Mesenchymal stem cell (in vitro differentiated cells and primary cell): ENCODE measurements around the gene TBC1D16.
A peak's percentile ranks its signal among the peaks of the same experiment; 100 is the strongest.

Experiments
- DNase-seq: peaks from one replicate; pipeline ENCODE4 v3.0.0-alpha.2; 2013
- H2AFZ ChIP-seq: one replicate; pipeline ENCODE4 v1.6.1; 2013; ENCODE audit warnings: low read depth, mild to moderate bottlenecking, control low read depth, inconsistent platforms, low read length, moderate library complexity
- H2AK5ac ChIP-seq: 2 replicates; pipeline ENCODE4 v1.6.1; 2013; ENCODE audit warnings: low read length, moderate library complexity, mild to moderate bottlenecking, inconsistent platforms; ENCODE audit not compliant: severe bottlenecking
- H2BK120ac ChIP-seq: one replicate; pipeline ENCODE4 v1.6.1; 2013; ENCODE audit warnings: low read depth, mild to moderate bottlenecking, inconsistent platforms, low read length, moderate library complexity
- H2BK12ac ChIP-seq, 2 experiments: one replicate each; pipeline ENCODE4 v1.6.1; 2013; ENCODE audit warnings: inconsistent platforms in 2 of 2, low read length in 2 of 2, mild to moderate bottlenecking in 2 of 2, moderate library complexity in 2 of 2, control low read depth in 1 of 2
- H2BK15ac ChIP-seq: one replicate; pipeline ENCODE4 v1.6.1; 2013; ENCODE audit warnings: mild to moderate bottlenecking, low read depth, inconsistent platforms; ENCODE audit not compliant: poor library complexity, severe bottlenecking
- H2BK5ac ChIP-seq: 2 replicates; pipeline ENCODE4 v1.6.1; 2013; ENCODE audit warnings: low read depth, mild to moderate bottlenecking, low read length, control low read depth, inconsistent platforms; ENCODE audit not compliant: poor library complexity, severe bottlenecking
- H3K14ac ChIP-seq, 2 experiments: one replicate each; pipeline ENCODE4 v1.6.1; 2013; ENCODE audit warnings: inconsistent platforms in 2 of 2, low read length in 2 of 2, control low read depth in 1 of 2, mild to moderate bottlenecking in 1 of 2, moderate library complexity in 1 of 2
- H3K18ac ChIP-seq, 2 experiments: one replicate each; pipeline ENCODE4 v1.6.1; 2013; ENCODE audit warnings: inconsistent platforms in 2 of 2, low read length in 2 of 2, control low read depth in 1 of 2, low read depth in 1 of 2, mild to moderate bottlenecking in 1 of 2
- H3K23ac ChIP-seq, 2 experiments: one replicate each; pipeline ENCODE4 v1.6.1; 2013; ENCODE audit warnings: inconsistent platforms in 2 of 2, low read length in 2 of 2, mild to moderate bottlenecking in 2 of 2, moderate library complexity in 2 of 2, control low read depth in 1 of 2
- H3K27ac ChIP-seq: 2 replicates; pipeline ENCODE4 v1.5.1; 2013; ENCODE audit warnings: mild to moderate bottlenecking, moderate library complexity, low read length, control low read depth, inconsistent platforms; ENCODE audit not compliant: poor library complexity, severe bottlenecking
- H3K27me3 ChIP-seq, 2 experiments: 2 replicates each; pipeline versions ENCODE4 v1.6.1 to v1.7.0; 2013; ENCODE audit warnings: low read length in 2 of 2, mild to moderate bottlenecking in 2 of 2, moderate library complexity in 2 of 2, control low read depth in 1 of 2, inconsistent platforms in 1 of 2; ENCODE audit not compliant: control insufficient read depth in 1 of 2, insufficient read depth in 1 of 2
- H3K36me3 ChIP-seq, 2 experiments: 2 replicates each; pipeline versions ENCODE4 v1.6.1 to v1.7.0; 2013; ENCODE audit warnings: low read length in 2 of 2, control low read depth in 1 of 2, inconsistent platforms in 1 of 2, low read depth in 1 of 2, mild to moderate bottlenecking in 1 of 2; ENCODE audit not compliant: insufficient read depth in 2 of 2, control insufficient read depth in 1 of 2
- H3K4ac ChIP-seq, 2 experiments: one replicate each; pipeline ENCODE4 v1.6.1; 2013; ENCODE audit warnings: inconsistent platforms in 2 of 2, low read length in 2 of 2, mild to moderate bottlenecking in 2 of 2, moderate library complexity in 2 of 2, control low read depth in 1 of 2, low read depth in 1 of 2
- H3K4me1 ChIP-seq: 2 replicates; pipeline ENCODE4 v1.6.1; 2013; ENCODE audit warnings: low read depth, low read length, control low read depth; ENCODE audit not compliant: control insufficient read depth, insufficient read depth
- H3K4me2 ChIP-seq: 2 replicates; pipeline ENCODE4 v1.6.1; 2013; ENCODE audit warnings: low read length, mild to moderate bottlenecking, inconsistent platforms; ENCODE audit not compliant: poor library complexity, severe bottlenecking
- H3K4me3 ChIP-seq, 2 experiments: 2 replicates each; pipeline versions ENCODE4 v1.5.1 to v1.7.0; 2013; ENCODE audit warnings: low read length in 2 of 2, mild to moderate bottlenecking in 2 of 2, control low read depth in 1 of 2, low read depth in 1 of 2; ENCODE audit not compliant: insufficient read depth in 1 of 2
- H3K79me1 ChIP-seq: replicated peaks from 2 replicates; pipeline ENCODE4 v1.6.1; 2013; ENCODE audit warnings: mild to moderate bottlenecking, control low read depth, low read length, inconsistent platforms; ENCODE audit not compliant: poor library complexity, severe bottlenecking
- H3K9ac ChIP-seq: 2 replicates; pipeline ENCODE4 v1.7.0; 2013; ENCODE audit warnings: mild to moderate bottlenecking, low read length, moderate library complexity
- H3K9me3 ChIP-seq: 2 replicates; pipeline ENCODE4 v1.7.0; 2013; ENCODE audit warnings: mild to moderate bottlenecking, low read length; ENCODE audit not compliant: control insufficient read depth
- H4K8ac ChIP-seq: one replicate; pipeline ENCODE4 v1.6.1; 2013; ENCODE audit warnings: inconsistent platforms, mild to moderate bottlenecking, low read length, moderate library complexity
- H4K91ac ChIP-seq: one replicate; pipeline ENCODE4 v1.6.1; 2013; ENCODE audit warnings: mild to moderate bottlenecking, low read length, inconsistent platforms
- WGBS: methylation state at CpG from one replicate; pipeline ENCODE4 v1.1.7; 2013; ENCODE audit warnings: mixed read lengths; 5-methylcytosine and 5-hydroxymethylcytosine counted together

The TBC1D16 gene

GRCh38 chr17:79997011-79997660, 38.5 kb downstream of the TBC1D16 start:
- peaks cover 22 to 24% of the 10 kb centered on the region in 2 experiments for H3K36me3 ChIP-seq
- no peak overlapping the region for H3K14ac ChIP-seq
- no peak overlapping the region for H4K91ac ChIP-seq
- peak overlapping the region; percentile 14 for H2AK5ac ChIP-seq
- peaks cover 21% of the 10 kb centered on the region for H3K79me1 ChIP-seq
- no peaks in the 10 kb centered on the region for H3K27me3 ChIP-seq
- H2BK120ac ChIP-seq: no peak overlapping the region
- H2BK5ac ChIP-seq: no peak overlapping the region
- H3K18ac ChIP-seq: no peak overlapping the region
- no peak overlapping the region for H3K4me3 ChIP-seq
- H3K4ac ChIP-seq: no peak overlapping the region
- H3K4me2 ChIP-seq: no peak overlapping the region
- peak overlapping the region in 1 of 2 experiments; percentile 2 for H3K23ac ChIP-seq
- no peak overlapping the region for H2BK15ac ChIP-seq
- H3K9ac ChIP-seq: no peak overlapping the region
- 89% methylated on average over 15 of the region's 15 CpGs for WGBS
- peak; percentile 26 for DNase-seq
- no peak overlapping the region for H4K8ac ChIP-seq
- H3K27ac ChIP-seq: no peak overlapping the region
- no peak overlapping the region for H2BK12ac ChIP-seq
- H2AFZ ChIP-seq: no peak overlapping the region
- peaks cover 23% of the 10 kb centered on the region for H3K4me1 ChIP-seq
- H3K9me3 ChIP-seq: no peaks in the 10 kb centered on the region

- WGBS: 95% methylated on average over 12 of the region's 12 CpGs
These were observed 39.4 kb downstream of the TBC1D16 start for GRCh38 chr17:79996291-79996690.

GRCh38 chr17:79995696-79996095, 40.0 kb downstream of the TBC1D16 start:
- H4K8ac ChIP-seq: no peak overlapping the region
- H2BK120ac ChIP-seq: no peak overlapping the region
- peaks cover 34% of the 10 kb centered on the region for H3K4me1 ChIP-seq
- no peak overlapping the region for H3K18ac ChIP-seq
- H3K9me3 ChIP-seq: no peaks in the 10 kb centered on the region
- H2AK5ac ChIP-seq: no peak overlapping the region
- no peak overlapping the region for H3K4ac ChIP-seq
- peak overlapping the region; percentile 11 for H3K9ac ChIP-seq
- no peak overlapping the region for H2BK12ac ChIP-seq
- no peak overlapping the region for H3K4me3 ChIP-seq
- H3K79me1 ChIP-seq: peaks cover 16% of the 10 kb centered on the region
- H4K91ac ChIP-seq: no peak overlapping the region
- no peak overlapping the region for H2BK5ac ChIP-seq
- H2AFZ ChIP-seq: no peak overlapping the region
- no peak overlapping the region for H3K27ac ChIP-seq
- H2BK15ac ChIP-seq: no peak overlapping the region
- H3K27me3 ChIP-seq: no peaks in the 10 kb centered on the region
- peaks cover 8 to 18% of the 10 kb centered on the region in 2 experiments for H3K36me3 ChIP-seq
- H3K23ac ChIP-seq: no peak overlapping the region
- WGBS: 93% methylated on average over 7 of the region's 8 CpGs
- no peak for DNase-seq
- H3K4me2 ChIP-seq: no peak overlapping the region
- no peak overlapping the region for H3K14ac ChIP-seq

More at GRCh38 chr17:79996291-79996690, 39.4 kb downstream of the TBC1D16 start:
- Histone ChIP-seq H2BK120ac (no peak overlapping the region), H3K23ac (no peak overlapping the region), H3K27me3 (no peaks in the 10 kb centered on the region), H3K36me3 (peaks cover 14 to 23% of the 10 kb centered on the region in 2 experiments), H3K79me1 (peaks cover 20% of the 10 kb centered on the region), H3K9me3 (no peaks in the 10 kb centered on the region), H3K9ac (no peak overlapping the region), H3K4me1 (peaks cover 31% of the 10 kb centered on the region), H4K91ac (no peak overlapping the region), H3K14ac (no peak overlapping the region), H3K4me2 (no peak overlapping the region), H3K18ac (no peak overlapping the region), H2BK12ac (no peak overlapping the region), H2BK5ac (no peak overlapping the region), H2AK5ac (no peak overlapping the region), H3K4me3 (no peak overlapping the region), H3K27ac (no peak overlapping the region), H2AFZ (no peak overlapping the region), H3K4ac (no peak overlapping the region), H2BK15ac (no peak overlapping the region), H4K8ac (no peak overlapping the region)
- no peak for DNase-seq

DNA sequence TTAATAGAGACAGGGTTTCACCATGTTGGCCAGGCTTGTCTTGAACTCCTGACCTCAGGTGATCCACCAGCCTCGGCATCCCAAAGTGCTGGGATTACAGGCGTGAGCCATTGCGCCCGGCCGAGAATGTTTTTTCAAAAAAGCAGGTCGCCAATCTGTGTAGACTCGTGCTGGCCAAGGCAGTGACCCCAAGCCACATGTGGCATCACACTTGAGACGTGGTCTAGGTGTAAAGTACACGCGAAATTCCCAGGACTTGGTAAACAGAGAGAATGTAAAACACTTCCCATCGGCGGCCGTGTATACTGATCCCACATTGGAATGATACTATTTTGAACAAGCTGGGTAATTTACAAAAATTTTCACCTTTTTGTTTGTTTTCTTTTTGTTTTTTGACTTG, 41.1 kb downstream of the TBC1D16 start:
- H2AK5ac ChIP-seq: peak overlapping the region; percentile 3
- H3K9ac ChIP-seq: no peak overlapping the region
- H3K9me3 ChIP-seq: no peaks in the 10 kb centered on the region
- H3K36me3 ChIP-seq: peaks cover 0 to 8% of the 10 kb centered on the region in 2 experiments
- no peak overlapping the region for H3K14ac ChIP-seq
- H3K4me1 ChIP-seq: peaks cover 36% of the 10 kb centered on the region
- no peak overlapping the region for H3K23ac ChIP-seq
- no peak overlapping the region for H2BK15ac ChIP-seq
- no peak overlapping the region for H2BK120ac ChIP-seq
- no peak overlapping the region for H2AFZ ChIP-seq
- H4K8ac ChIP-seq: no peak overlapping the region
- H3K4ac ChIP-seq: no peak overlapping the region
- DNase-seq: no peak
- no peaks in the 10 kb centered on the region for H3K27me3 ChIP-seq
- H2BK12ac ChIP-seq: peak overlapping the region in 1 of 2 experiments; percentile 14
- H3K18ac ChIP-seq: peak overlapping the region in 1 of 2 experiments; percentile 37
- H3K27ac ChIP-seq: no peak overlapping the region
- H2BK5ac ChIP-seq: no peak overlapping the region
- no peak overlapping the region for H3K4me3 ChIP-seq
- peaks cover 18% of the 10 kb centered on the region for H3K79me1 ChIP-seq
- 92% methylated on average over 11 of the region's 13 CpGs for WGBS
- no peak overlapping the region for H3K4me2 ChIP-seq
- peak overlapping the region; percentile 70 for H4K91ac ChIP-seq
